Stimulated activated CD4-positive, alpha-beta T cell treated with anti-CD3 and anti-CD28 coated beads, TNF-alpha, amount 100 ng/mL, for 24 hours (primary cell): ENCODE results near the gene TAF11L9.
"Not testable (repeated sequence)": the region's sequence is repeated elsewhere in the genome, so short reads cannot be mapped to it uniquely, and the experiment has no call there.

ENCODE experiments used
- DNase-seq, 3 experiments: peaks; one replicate each; pipeline ENCODE4 v3.0.0-alpha.2; 2020; ENCODE audit warnings: low read depth in 3 of 3

Gene TAF11L9

GRCh38 chr5:17594255-17594654, at the start of gene TAF11L9:
TSS of gene TAF11L9 (minus strand) at chr5:17594394.
- DNase-seq = not testable (repeated sequence)

GRCh38 chr5:17634160-17634559, 40.0 kb upstream of the TAF11L9 start, which contains the start of gene TAF11L14:
TSS of gene TAF11L14 (plus strand) at chr5:17634460.
- no peak for DNase-seq

GRCh38 chr5:17631788-17632187, 37.6 kb upstream of the TAF11L9 start, which contains the start of gene TAF11L13:
TSS of gene TAF11L13 (plus strand) at chr5:17632088.
- not testable (repeated sequence) for DNase-seq

- DNase-seq = no peak
These were observed 31.5 kb upstream of the TAF11L9 start for GRCh38 chr5:17625686-17626085.

GRCh38 chr5:17620627-17621026, 26.4 kb upstream of the TAF11L9 start:
- no peak for DNase-seq

GRCh38 chr5:17619354-17619753, 25.2 kb upstream of the TAF11L9 start:
- no peak for DNase-seq

- no peak for DNase-seq
These were observed 20.8 kb upstream of the TAF11L9 start for GRCh38 chr5:17614872-17615605.

GRCh38 chr5:17610092-17610491, 15.9 kb upstream of the TAF11L9 start, which contains the start of gene TAF11L12:
TSS of gene TAF11L12 (plus strand) at chr5:17610392.
- DNase-seq = not testable (repeated sequence)

GRCh38 chr5:17607461-17607860, 13.3 kb upstream of the TAF11L9 start:
- not testable (repeated sequence) for DNase-seq

GRCh38 chr5:17604951-17605350, 10.8 kb upstream of the TAF11L9 start:
- DNase-seq = no peak

- not testable (repeated sequence) for DNase-seq
These were observed 9.7 kb upstream of the TAF11L9 start, which contains the start of gene TAF11L11 for GRCh38 chr5:17603880-17604279. TSS of gene TAF11L11 (plus strand) at chr5:17604183.

- DNase-seq = not testable (repeated sequence)
These were observed 3.5 kb upstream of the TAF11L9 start, which contains the start of gene TAF11L10 for GRCh38 chr5:17597728-17598127. TSS of gene TAF11L10 (minus strand) at chr5:17597828.

- not testable (repeated sequence) for DNase-seq
These were observed 3.3 kb downstream of the TAF11L9 start, which contains the start of gene TAF11L8 for GRCh38 chr5:17590860-17591259. TSS of gene TAF11L8 (minus strand) at chr5:17590960.

GRCh38 chr5:17585658-17586057, 8.5 kb downstream of the TAF11L9 start, which contains the start of gene TAF11L7:
TSS of gene TAF11L7 (minus strand) at chr5:17585758.
- DNase-seq = not testable (repeated sequence)
